GM18907 (cell line): ENCODE data around the gene LEFTY1.
"Not testable (repeated sequence)": the region's sequence is repeated elsewhere in the genome, so short reads cannot be mapped to it uniquely, and the experiment has no call there.

Experiments used
- ATAC-seq: cut with Tn5 transposase; IDR thresholded peaks from one replicate; pipeline ENCODE4 v1.9.1; 2021; ENCODE audit warnings: mild to moderate bottlenecking, moderate library complexity; ENCODE audit not compliant: unreplicated experiment

LEFTY1 gene

DNA sequence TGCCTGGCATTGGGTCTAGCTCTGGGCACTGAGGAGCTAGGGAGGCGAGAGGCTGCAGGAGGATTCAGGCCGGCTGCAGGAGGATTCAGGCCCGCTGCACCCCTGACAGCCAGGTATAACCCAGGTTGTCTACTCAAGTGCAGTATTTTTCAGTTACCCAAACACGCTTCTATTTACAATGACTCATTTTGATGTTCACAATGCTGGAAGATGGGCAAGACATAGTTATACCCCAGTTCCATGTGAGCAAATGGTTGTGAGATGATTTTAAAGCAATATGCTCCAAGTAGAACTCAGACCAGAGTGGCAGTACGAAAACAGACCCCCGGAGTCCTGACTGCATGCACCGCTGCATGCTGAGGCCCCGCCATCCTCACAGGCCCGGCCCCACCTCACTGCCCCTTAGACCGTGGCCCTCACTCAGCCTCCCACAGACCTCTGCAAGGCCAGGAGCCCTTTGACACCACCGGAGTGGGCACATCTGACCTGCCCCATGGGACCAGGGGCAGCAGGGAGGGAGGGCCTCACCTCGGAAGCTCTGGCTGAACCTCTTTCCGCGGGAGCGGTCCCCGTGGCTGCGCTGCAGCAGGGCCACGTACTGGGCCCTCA lies 553 bp downstream of the LEFTY1 start:
- ATAC-seq, result no peak

DNA sequence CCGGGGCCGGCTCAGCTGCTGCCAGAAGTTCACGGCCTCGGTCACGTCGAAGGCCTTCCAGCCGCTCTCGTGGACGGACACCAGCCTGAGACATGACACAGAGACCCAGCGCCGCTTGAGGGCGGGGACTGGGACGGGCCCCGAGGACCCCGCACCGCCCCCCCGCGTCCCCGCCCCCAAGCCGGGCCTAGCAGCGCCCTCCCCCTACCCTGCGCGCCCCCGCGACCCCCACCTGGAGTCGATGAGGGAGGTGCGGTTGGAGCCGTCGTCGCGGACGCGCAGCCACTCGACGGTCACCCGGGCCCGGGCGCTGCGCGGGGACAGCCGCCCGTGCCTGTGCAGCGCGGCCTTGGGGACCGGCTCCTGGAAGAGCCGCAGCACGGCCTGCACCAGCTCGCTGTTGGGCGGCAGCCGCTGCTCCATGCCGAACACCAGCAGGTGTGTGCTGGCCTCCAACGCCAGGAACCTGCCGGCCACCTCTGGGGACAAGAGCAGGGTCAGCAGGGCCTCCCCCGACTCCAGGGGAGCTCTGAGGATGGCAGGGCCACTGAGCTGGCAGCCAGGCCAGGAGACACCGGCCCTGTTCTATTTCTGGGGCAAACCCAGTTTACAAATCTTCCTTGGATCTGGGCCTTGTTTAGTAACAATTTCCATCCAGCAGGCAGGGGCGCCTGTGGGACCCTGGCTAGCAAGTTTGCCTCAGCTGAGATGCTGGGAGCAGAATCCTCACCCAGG lies 1.2 kb downstream of the LEFTY1 start:
- ATAC-seq, result not testable (repeated sequence)

DNA sequence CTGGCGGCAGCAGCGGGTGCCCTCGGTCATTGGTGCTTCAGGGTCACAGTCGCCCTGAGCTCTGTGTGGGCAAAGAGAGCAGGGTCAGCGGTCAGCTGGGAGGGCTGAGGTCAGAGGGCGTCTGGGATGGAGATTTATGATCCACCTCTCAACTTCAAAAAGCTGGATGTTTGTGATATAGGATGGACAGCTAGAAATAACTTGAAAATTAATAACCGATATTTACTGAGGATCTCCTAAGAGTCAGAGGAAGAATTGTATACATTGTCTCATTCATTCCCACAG lies 2.0 kb downstream of the LEFTY1 start:
- no peak for ATAC-seq

DNA sequence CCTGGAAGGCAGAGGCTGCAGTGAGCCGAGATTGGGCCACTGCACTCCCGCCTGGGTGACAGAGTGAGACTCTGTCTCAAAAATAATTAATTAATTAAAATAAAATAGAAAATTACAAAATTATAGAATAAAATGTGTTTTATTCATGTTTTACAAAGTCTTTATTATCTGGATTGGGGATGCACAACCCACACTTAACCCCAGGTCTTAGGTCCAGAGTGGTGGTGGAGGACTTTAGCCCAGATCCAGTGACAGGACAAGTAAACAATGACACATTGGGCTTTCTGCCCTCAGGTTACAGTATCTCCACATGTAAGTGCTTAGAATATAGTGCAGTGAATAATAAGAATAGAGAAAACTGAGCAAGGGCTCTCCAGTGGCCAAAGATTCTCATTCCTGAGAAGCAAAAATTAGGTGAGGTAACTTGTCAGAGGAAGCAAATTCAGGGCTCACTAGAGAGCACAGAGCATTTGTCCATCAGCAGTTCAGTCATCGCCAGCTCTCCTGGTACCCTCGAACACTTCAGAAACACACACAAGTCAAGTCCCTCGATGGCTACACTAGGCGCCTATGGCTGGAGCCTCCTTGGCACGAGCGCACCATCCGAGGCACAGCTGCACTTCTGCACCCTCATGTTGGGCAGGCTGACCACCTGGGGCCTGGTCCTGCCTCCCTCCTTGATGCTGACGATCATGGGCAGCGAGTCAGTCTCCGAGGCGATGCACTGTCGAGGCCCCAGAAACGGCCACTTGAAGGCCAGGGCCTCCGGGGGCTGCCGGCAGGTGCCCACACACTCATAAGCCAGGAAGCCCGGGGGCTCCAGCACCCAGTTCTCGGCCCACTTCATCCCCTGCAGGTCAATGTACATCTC lies 2.6 kb downstream of the LEFTY1 start:
- no peak for ATAC-seq

DNA sequence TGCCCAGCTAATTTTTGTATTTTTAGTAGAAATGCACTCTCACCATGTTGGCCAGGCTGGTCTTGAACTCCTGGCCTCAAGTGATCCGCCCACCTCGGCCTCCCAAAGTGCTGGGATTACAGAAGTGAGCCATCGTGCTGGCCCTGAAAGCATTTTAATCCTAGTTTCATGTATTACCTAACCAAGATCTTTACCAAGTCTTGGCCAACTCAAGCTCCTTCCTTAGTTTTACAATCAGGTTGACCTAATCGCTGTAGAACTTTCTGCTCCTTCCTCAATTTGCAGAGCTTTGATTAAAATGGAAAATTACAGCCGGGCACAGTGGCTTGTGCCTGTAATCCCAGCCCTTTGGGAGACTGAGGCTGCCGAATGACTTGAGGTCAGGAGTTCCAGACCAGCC lies 3.6 kb downstream of the LEFTY1 start:
- no peak for ATAC-seq

DNA sequence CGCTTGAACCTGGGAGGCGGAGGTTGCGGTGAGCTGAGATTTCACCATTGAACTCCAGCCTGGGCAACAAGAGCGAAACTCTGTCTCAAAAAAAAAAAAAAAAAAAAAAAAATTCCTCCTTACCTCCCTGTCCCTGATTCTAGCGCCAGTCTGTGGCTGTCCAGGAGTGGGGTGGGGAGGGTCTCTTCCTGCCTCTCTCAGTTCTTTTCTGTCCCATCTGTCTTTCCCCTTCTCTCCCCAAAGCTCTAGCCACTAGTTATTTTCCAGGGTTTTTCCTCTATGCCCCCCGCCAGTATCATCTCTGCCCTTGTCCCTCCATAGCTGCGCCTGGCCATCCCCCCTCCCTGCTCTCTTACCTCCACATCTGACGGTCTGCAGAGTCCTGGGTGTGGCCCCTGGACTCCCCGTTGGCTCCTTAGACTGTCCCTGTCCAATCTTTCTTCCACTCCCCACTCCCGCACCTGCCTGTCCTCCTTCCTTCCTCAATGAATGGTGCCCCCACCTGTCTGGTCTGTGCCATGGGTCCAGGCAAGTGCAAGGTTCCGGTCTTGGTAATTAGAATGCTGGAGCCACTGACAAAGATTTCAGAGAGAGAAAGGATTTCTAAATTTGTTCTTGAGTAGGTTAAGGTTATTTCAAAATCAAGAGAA lies 5.2 kb downstream of the LEFTY1 start:
- no peak for ATAC-seq

DNA sequence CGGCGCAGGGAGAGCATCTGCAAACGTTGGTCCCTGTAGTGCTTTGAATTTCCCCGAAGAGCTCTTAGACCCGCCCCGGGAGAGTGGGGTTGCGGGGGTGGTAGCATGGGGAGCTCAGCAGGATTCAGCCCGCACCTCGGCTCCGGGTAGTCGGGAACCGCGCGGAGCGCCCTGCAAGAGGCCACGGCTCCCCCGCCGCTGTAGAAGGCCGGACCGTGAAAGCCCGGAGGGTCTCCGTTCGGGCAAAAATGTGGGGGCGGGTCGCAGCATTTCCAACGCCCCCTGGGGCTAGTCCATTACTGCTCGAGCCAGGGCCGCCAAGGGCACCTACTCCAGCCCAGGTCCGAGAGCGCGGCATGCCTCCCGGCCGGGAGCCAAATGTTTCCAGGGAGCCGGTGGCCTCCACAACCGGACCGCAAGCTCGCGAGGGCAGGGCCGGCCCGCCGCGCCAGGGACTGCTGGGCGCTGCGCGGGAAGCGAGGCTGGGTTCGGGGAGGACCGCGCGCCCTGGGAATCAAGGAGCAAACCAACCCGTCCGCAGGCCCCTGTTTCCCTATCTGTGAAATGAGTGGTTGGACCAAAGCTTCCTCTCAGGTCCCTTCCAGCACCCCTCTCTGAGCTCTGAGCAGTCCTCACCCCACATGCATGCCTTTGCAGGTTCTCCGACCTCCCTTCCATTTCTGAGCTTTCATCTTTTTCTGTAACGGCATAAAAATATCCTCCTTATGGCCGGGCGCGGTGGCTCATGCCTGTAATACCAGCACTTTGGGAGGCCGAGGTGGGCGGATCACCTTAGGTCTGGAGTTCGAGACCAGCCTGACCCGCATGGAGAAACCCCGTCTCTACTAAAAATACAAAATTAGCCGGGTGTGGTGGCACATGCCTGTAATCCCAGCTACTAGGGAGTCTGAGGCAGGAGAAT lies 6.0 kb downstream of the LEFTY1 start:
- peak; percentile 28 for ATAC-seq

DNA sequence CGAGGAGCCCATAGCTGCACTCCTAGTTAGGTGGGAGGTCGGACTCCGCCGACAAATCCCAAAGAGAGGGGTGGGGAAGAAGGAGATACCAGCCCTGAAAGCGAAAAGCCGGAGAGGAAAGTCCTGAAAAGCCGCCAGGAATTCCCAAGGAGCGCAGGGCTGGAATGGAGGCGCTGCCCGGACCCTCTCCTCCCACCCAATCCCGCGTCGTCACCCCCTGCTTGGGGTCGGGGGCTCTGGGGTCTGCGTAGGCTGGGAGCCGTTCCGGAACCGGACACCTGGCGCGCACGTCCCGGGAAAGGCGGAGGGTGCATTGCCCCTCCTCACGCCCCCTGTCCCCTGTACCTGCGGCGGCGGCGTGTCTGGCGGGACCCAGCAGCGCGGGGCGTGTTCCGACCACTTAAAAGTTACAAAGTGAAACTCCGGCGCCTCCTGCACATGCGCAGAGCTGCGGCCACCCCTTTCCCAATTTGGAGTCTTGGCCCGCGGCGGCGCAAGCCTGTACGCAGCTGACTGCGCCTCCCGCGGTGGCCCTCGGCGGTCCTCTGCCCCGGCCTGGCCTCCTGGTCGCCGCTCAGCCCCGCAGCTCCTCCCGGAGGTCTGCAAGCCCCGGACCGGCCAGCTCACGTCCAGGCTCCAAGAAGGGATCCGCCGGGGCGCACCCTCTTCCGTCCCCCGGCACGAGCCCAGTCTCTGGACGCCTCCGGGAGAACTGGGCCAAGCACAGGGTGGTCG lies 6.8 kb downstream of the LEFTY1 start, which contains the start of gene TMEM63A:
TMEM63A (minus strand) TSS at position 422 of the 735 bp plus-strand sequence. CDS start 4,800 bp downstream, outside the sequence.
- peak; percentile 72 for ATAC-seq

DNA sequence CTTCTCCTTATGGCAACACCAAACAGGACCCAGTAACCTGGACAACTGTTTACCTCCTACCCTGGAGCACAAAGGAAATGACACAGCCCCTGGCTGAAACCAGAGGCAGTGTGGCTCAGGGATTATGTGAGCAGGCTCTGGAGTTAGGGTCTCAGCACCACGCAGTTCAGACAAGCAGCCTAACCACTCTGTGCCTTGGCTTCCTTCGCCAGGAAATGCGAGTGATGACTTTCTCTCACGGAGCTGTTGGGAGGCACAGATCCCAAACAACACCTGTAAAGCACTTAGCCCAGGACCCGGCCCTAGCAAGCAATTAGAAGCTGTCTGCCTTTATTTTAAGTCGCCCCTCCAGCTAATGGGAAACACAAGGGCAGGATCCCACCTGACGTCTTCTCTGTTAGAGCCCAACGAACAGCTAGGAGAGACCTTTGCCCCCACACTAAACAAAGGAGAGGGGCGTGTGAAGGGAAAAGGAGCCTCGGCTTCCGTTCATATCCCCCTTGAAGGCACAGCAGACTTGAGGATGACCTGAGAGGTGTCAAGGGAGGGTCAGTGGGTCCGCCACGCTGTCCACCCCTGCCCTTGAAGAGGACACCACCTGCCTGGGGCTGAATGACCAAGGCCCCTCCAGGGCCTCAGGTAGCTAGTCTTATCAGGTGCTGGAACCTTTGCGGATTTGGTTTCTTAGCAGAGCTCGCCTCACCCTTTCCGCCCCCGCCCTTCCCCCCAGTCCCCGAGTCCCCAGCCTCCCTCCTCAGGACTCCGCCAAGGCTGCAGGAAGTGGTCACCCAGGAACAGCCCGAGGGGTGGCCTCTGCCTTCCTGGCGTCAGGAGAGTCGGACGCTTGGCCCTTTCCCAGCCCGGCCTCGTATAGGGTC lies 7.6 kb downstream of the LEFTY1 start:
- ATAC-seq, result peak; percentile 29

DNA sequence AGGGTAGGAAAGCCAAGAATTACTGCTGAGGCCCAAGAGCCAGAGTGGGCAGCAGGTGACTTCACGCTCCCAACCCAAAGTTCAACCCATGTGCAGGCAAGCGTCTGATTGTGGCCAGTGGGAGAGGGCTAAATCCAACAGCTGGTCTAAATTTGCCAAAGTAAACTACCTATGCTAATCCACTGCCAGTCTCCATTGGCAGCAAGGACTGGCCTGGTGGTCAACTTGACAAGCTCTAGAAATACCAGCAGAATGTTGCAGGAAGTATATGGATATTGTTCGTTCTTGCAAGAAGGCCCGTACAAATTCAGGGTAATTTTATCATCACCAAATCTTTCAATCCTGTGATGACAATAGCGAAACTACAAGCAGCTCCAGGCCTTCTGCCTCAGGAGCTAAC lies 8.3 kb downstream of the LEFTY1 start:
- ATAC-seq, result no peak

DNA sequence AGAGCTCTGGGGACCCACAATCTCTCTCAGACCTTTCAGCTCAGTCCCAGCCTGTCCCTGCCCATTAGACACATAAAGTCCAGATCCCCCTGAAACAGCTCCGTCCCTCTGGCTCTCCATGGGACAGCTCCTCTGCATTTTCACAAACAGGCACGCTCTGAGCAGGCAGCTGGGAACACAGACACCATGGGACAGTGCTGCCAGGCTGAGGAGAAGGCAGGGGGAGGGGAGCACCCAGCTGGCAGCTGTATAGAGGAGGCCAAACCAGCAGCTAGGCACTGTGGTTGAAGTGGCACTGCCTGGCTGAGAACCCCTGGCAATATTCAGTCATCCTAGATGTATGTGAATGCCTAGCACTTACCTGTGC lies 8.7 kb downstream of the LEFTY1 start:
- no peak for ATAC-seq

DNA sequence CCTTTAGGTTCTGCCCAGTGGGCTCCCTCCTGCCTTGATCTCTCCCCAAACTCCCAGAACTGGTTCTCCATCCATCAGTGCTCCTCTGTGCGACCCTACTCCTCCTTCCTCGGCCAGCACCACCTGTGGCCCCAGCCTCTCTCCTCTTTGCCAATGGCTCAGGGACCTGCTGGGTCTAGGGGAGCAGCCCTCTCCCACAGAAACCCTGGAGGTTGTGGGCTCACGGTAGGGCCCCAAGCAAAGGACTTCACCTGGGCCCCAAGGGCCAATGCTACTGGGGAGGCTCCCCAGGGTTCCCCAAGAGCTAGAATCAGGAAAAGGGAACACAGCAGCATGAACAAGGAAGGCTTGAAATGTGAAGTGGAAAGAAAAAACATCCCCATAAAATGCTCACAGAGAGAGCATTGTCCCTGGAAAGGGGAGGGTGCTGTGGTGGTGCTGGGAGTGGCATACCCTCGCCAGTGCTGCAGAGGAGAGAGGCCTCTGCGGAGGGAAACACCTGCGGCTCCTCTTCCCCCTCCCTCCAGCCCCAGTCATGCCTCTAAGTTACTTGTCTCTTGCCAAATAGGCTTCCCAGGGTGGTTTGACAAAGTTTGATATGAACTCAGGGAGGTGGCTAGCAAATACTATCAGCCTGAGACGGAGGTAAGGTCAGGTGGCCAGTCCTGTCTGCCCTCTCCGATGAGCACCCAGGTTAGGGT lies 9.3 kb downstream of the LEFTY1 start:
- ATAC-seq, result peak; percentile 30

DNA sequence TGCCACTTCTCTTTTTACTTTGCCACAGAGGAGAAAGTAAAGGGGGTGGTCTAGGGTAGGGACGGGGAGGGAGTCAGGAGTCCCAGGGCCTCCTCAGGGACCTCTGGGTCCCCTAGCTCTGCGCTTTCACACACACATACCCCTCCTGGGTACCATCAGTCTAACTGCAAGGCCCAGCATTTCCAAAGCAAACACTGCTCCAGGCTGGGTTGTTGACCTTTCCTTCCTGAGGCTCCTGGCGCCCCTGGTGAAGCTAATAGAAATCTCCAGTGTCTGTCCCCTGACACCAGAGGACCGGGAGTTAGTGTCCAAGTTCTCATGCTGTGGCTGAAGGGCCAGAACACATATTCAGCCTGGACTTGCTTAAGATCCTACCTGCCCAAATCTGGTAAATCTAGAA lies 10.7 kb downstream of the LEFTY1 start:
- ATAC-seq, result no peak

DNA sequence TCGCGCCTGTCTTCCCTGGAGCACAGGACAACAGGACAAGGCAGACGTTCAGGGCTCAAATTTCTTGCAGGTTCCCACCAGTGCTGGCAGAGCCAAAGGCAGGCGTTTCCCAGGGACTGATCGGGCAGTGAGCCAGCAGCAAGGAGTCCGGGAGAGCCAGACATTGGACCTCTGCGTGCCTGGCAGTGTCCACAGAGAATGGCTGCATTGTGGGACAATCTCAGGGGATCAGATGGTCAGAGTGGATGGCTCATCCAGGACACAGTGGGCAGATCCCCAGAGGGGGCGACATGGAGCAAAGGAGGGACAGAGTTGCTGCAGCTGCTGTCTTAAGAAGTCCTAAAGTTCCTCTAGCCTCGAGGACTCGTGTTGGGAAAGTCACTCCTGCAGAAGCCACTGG lies 11.4 kb downstream of the LEFTY1 start:
- no peak for ATAC-seq

DNA sequence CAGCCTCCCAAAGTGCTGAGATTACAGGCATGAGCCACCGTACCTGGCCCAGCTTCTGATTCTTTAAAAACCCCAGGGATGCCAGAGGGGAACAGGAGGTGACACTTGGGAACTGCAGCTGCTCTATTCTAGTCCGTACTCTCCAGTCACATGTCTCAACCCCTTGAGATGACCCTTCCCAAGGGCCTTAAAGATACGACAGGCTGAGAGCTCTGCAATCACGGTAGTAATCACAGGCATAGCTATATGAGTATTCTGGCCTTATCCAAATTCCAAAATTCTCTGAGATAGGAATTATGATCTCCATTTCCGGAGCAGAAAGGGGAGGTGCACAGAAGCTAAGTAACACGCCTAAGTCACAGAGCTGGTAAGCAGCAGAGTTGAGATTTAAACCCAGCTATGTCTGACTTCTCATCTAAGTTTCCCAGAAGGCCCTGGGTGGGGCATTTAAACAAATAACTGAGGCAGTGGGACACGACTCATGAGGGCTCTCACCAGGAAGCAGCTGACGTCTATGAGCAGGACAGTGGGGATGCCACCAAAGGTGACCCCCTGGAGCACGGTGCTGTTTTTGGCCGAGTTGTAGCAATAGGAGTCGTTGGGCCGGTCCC lies 11.9 kb downstream of the LEFTY1 start:
- no peak for ATAC-seq

DNA sequence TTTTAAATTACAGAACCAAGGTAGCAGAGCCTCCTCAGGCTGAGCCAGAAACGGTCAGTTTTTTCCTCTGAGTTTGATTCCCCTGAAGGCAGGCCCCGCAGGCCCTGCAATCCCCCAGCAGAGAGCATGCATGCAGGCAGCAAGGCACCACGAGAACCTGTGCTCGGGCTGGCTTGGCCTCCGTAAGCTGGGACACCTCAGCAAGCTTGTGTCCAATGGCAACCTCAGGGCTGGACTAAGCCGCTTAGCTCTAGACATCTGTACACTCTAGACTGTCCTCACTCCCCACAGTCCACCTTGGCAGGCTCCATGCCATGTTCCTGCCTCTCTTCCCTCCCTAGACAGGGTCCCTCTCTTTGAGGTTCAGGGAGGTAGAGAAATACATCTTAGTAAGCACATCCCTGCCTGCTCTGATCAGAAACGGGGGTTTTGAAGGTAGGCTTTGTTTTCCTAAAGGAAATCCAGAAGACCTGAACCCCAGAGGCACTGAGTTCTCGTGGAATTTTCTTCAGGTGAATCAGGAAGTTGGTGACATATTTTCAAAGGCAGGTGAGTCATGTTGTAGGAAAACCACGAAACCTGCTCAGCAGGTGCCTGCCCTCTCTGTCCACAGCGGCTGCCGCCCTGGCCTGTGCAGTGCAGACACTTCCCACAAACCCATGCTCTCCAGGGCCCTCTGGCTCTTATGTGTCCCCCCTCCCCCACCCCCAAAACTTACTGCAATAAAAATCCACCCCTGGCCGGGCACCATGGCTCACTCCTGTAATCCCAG lies 13.7 kb downstream of the LEFTY1 start:
- no peak for ATAC-seq

DNA sequence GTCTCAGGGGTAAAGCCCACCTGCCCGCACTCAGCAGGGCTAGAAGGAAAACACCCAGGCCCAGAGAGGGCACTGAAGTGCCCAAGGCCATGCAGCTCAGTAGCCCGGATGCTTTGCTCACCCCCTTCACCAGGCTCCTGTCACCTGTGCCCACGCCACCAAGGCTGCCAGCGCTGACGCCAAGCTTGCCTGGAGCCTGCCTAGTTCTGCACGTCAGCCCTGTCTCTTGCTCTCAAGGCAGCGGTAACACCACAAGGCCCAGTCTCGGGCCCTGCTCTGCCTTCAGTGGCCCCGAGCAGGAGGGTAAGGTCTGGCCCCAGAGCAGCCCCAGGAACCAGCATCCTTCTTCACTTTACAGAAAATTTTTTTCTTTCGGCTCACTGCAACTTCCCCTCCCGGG lies 14.5 kb downstream of the LEFTY1 start:
- ATAC-seq, result no peak
